Measurements from ENCODE around the gene TCF4.

TCF4 gene

DNA sequence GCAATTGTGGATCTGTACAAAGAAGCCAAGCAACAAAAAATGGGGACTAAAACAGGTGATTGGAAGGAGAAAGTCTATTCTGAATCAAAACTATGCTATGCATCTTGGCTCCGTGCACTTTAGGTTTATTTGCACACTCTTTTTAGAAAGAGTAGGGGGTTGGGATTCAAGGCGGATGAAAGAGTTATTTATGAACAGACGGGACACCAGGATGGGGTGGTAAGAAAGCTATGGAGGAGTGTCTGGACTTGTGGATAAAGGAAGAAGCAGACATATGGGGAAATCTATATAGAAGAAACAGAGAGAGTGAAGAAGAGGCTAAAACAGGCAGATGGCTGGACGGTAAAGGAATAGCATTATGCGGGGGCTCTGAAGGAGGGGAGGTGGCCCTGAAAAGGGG lies 57.8 kb downstream of the TCF4 start:
- DNase-seq (ENCODE audit: low read depth) = no peak
- TF ChIP-seq, protein P1, sequence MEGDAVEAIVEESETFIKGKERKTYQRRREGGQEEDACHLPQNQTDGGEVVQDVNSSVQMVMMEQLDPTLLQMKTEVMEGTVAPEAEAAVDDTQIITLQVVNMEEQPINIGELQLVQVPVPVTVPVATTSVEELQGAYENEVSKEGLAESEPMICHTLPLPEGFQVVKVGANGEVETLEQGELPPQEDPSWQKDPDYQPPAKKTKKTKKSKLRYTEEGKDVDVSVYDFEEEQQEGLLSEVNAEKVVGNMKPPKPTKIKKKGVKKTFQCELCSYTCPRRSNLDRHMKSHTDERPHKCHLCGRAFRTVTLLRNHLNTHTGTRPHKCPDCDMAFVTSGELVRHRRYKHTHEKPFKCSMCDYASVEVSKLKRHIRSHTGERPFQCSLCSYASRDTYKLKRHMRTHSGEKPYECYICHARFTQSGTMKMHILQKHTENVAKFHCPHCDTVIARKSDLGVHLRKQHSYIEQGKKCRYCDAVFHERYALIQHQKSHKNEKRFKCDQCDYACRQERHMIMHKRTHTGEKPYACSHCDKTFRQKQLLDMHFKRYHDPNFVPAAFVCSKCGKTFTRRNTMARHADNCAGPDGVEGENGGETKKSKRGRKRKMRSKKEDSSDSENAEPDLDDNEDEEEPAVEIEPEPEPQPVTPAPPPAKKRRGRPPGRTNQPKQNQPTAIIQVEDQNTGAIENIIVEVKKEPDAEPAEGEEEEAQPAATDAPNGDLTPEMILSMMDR (conservative IDR thresholded peaks at IDR 0.05; ENCODE audit: low read length) = no peak
- H3K4me3 ChIP-seq (ENCODE audit: low read length) = no peak overlapping the region

DNA sequence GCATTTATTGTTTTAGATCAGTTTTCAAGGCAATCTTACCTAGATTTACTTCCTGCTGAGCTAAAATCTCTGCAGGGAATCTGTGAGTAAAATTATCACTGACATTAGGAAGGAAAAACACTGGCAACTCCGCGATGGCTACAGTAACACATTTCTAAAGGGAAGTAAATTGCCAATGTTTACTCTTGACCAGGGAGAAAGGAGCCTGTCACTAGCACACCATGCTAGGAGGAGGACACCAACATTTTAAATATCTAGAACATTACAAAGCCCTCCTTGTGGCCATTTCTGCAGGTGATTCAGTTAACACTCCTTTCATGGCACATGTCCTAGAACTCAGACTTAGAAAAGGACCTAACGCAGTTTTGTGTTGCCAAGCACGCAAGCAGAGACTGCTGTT lies 58.4 kb downstream of the TCF4 start:
- H3K4me3 ChIP-seq (ENCODE audit: low read length) = no peak overlapping the region
- no peak for DNase-seq (ENCODE audit: low read depth)
- TF ChIP-seq, protein P1 (conservative IDR thresholded peaks at IDR 0.05; ENCODE audit: low read length) = no peak

DNA sequence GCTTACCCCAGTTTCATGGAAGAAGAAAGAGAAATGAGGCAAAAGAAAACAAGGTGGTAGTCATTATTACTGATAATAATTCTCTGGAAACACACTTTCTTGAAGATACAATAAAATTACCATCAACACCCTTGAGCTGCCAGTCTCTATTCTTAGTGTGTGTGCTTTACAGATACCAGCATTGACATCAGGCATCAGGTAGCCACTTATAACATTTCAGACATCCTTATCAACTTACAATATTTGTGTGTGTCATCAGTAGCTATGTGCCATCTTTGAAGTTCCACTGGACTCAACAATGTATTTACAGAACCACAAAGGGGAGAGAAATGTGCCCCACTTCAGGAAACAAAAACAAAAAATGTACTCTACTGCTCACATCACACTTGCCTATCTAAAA lies 62.1 kb downstream of the TCF4 start:
- H3K4me3 ChIP-seq (ENCODE audit: low read length) = no peak overlapping the region
- no peak for DNase-seq (ENCODE audit: low read depth)
- TF ChIP-seq, protein P1 (conservative IDR thresholded peaks at IDR 0.05; ENCODE audit: low read length) = no peak

DNA sequence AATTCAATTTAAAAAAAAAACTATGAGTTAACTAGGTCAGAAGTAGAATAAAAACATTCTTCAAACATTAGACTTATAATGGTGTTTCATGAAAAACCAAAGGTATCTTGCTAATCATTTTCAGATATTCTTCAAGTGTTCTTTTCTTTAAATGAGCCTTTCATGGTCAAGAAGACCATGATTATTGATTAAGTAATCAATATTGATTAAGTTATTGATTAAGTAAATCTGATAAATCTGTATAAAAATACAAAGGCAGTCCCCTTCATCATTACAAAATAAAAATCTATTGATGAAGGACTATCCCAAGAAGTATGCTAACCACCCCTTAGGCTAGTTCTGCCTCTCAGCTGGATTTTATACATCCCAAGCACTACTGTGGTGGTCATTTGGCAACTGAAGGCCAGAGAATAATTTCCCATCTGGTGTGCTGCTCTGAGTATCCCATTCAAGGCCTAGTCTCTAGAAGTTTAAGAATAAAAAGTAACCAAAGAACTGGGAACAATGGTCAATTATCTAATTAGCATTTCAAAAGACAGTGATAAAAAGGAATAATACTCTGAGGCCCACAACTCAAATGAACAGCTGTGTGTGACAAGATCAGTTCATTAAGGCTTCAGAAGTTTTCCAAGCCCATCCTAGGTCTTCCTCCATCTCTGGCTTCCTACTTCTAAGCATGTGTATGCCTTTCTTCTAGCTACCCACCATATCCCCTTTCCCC lies 63.5 kb downstream of the TCF4 start:
- no peak overlapping the region for H3K4me3 ChIP-seq (ENCODE audit: low read length)
- TF ChIP-seq, protein P1 (conservative IDR thresholded peaks at IDR 0.05; ENCODE audit: low read length) = no peak
- no peak for DNase-seq (ENCODE audit: low read depth)

DNA sequence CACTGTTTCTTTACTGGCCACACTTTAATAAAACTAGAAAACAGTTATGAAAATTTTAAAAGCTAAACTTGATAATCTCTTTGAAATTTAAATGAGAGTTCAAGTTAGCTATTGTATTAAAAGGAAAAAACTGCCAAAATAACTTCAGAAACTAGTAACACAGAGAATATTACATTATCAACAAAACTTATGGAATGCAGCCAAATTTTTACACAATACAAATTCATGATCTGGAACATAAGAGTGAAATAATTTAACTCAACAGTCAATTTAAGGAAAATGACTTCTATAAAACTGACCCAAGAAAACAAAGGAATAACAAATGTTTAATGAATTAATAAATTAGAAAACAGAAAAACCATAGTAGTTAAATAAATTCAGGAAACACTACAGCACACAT lies 65.0 kb downstream of the TCF4 start:
- TF ChIP-seq, protein P1 (conservative IDR thresholded peaks at IDR 0.05; ENCODE audit: low read length) = no peak
- DNase-seq (ENCODE audit: low read depth) = no peak
- no peak overlapping the region for H3K4me3 ChIP-seq (ENCODE audit: low read length)

DNA sequence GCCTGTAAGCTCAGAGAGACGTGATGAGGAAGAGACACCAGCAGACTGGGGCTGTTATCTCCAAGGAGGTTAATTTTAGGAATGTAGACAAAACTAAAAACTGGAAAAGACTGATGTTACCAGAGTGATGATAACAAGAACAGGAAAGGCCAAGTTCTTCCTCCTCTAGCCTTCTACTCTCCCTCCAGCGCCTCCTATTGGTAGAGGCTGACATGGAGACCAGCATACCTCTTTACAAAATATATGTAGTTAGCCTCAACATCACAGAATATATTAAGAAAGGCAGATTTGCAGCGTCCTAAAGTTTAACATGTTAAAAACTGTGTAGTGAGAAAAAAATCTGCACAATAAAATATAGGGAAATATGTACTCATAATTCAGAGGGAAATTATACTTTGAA lies 66.0 kb downstream of the TCF4 start:
- no peak for DNase-seq (ENCODE audit: low read depth)
- TF ChIP-seq, protein P1 (conservative IDR thresholded peaks at IDR 0.05; ENCODE audit: low read length) = peak; percentile 29; the same call in 1 of the 2 replicates
- H3K4me3 ChIP-seq (ENCODE audit: low read length) = no peak overlapping the region

DNA sequence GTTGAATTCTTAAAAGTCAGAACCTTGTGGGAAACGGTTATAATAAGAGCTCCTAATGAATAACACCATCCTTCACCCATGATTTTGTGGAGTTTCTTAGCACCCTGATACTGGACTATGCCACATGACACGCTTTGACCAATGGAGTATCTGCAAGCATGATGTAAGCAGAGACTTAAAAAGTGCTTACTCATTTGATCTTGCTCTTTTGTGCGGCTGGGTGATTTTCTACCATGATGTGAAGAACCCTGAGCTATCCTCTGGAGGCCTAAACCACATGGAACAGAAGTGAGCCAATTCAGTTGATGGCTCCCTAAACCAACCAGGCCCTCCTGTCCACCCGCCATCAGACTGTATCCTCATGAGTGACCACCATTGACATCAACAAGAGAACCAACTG lies 70.9 kb downstream of the TCF4 start:
- DNase-seq (ENCODE audit: low read depth) = no peak
- TF ChIP-seq, protein P1 (conservative IDR thresholded peaks at IDR 0.05; ENCODE audit: low read length) = no peak
- no peak overlapping the region for H3K4me3 ChIP-seq (ENCODE audit: low read length)

Measured in AG10803 (cell line).